ENCODE data around the gene SCGN. TPM values are rescaled to one million over a fixed set of nuclear protein-coding genes. Genes with fewer than 3 reads are reported as not detected.

The SCGN gene, protein sequence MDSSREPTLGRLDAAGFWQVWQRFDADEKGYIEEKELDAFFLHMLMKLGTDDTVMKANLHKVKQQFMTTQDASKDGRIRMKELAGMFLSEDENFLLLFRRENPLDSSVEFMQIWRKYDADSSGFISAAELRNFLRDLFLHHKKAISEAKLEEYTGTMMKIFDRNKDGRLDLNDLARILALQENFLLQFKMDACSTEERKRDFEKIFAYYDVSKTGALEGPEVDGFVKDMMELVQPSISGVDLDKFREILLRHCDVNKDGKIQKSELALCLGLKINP
- not detected in 2 replicates for total RNA-seq (2014; rRNA removed; shearing (Covaris generic); ENCODE audit: low replicate concordance)

DNA sequence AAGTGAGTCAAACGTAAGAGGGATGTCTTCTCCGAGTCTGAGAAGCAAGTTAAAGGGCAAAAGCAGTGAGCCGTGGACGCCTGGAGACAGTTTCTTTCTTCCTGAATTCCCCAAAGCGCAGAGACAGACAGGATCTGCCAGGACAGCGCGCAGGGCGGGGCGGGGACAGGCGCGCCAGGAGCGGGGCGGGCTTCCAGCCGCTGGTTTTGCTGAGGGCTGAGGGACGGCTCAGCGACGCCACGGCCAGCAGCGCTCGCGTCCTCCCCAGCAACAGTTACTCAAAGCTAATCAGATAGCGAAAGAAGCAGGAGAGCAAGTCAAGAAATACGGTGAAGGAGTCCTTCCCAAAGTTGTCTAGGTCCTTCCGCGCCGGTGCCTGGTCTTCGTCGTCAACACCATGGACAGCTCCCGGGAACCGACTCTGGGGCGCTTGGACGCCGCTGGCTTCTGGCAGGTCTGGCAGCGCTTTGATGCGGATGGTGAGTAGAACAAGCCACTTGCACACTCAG lies at the start of gene SCGN:
Gene SCGN, plus strand, starts transcription at position 209 of the 509 bp plus-strand sequence. Its CDS starts 189 bp downstream, at position 398.
- Histone ChIP-seq H3K27me3 (ENCODE audit: low read length) (no peaks in the 10 kb centered on the region), H2AFZ (ENCODE audit: low read length) (no peak within 1 kb of the TSS), H3K9ac (ENCODE audit: low read length) (no peak within 1 kb of the TSS), H3K9me2 (replicated peaks; ENCODE audit: insufficient read depth, low read length) (no peaks in the 10 kb centered on the region), H4K20me1 (ENCODE audit: insufficient read depth, low read depth, low read length) (no peaks in the 10 kb centered on the region), H3K79me2 (ENCODE audit: low read length) (no peaks in the 10 kb centered on the region), H3K9me3 (ENCODE audit: low read length) (no peaks in the 10 kb centered on the region), H3K36me3 (ENCODE audit: insufficient read depth, low read length) (no peaks in the 10 kb centered on the region), H3K4me3 (ENCODE audit: low read length) (no peak within 1 kb of the TSS), H3K4me2 (ENCODE audit: low read depth, low read length, poor library complexity, severe bottlenecking) (no peak within 1 kb of the TSS), H3K27ac (ENCODE audit: low read length) (no peak within 1 kb of the TSS), H3K4me1 (ENCODE audit: low read length) (no peaks in the 10 kb centered on the region)
- DNase-seq, result no peak

DNA sequence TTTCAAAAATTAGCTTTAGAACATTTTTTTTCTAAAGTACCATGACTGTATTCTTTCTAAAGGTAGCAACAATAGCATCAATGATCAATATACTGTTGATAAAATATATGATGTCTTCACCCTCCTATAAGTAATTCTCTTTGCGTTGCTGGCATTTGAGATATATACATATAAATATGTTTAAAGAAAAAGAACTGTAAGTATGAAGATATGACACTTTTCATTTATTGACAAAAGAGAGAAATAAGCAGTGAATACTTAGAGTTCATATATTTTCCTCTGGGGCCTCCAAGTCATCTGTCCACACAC lies 49.4 kb upstream of the SCGN start:
- Histone ChIP-seq H3K36me3 (ENCODE audit: insufficient read depth, low read length) (no peaks in the 10 kb centered on the region), H3K9me2 (replicated peaks; ENCODE audit: insufficient read depth, low read length) (no peaks in the 10 kb centered on the region), H3K4me3 (ENCODE audit: low read length) (no peak overlapping the region), H3K27ac (ENCODE audit: low read length) (no peak overlapping the region), H3K4me1 (ENCODE audit: low read length) (no peaks in the 10 kb centered on the region), H3K4me2 (ENCODE audit: low read depth, low read length, poor library complexity, severe bottlenecking) (no peak overlapping the region), H3K79me2 (ENCODE audit: low read length) (no peaks in the 10 kb centered on the region), H3K9me3 (ENCODE audit: low read length) (no peaks in the 10 kb centered on the region), H3K27me3 (ENCODE audit: low read length) (no peaks in the 10 kb centered on the region), H4K20me1 (ENCODE audit: insufficient read depth, low read depth, low read length) (no peaks in the 10 kb centered on the region), H3K9ac (ENCODE audit: low read length) (no peak overlapping the region), H2AFZ (ENCODE audit: low read length) (no peak overlapping the region)
- no peak for DNase-seq

DNA sequence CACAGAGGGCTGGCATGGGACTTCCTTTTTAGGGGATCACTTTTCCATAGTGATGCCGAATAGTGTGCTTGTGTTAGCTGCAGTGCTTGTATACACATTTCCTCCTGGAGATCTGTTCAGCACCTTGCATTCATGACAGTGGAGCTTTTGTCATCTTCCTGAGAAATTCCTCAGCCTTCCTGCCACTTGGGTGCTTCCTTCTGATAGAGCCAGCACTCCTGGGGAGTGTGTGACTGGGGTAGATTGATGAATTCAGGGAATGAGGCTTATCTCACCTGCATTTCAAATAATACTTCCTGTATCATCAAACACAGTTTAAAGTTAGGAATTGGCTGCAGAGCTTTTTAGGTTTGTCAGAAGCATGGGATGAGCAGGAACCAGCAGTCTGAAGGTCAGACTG lies 48.8 kb upstream of the SCGN start:
- Histone ChIP-seq H3K9me3 (ENCODE audit: low read length) (no peaks in the 10 kb centered on the region), H3K4me1 (ENCODE audit: low read length) (no peaks in the 10 kb centered on the region), H3K4me2 (ENCODE audit: low read depth, low read length, poor library complexity, severe bottlenecking) (no peak overlapping the region), H3K4me3 (ENCODE audit: low read length) (no peak overlapping the region), H3K9me2 (replicated peaks; ENCODE audit: insufficient read depth, low read length) (no peaks in the 10 kb centered on the region), H3K79me2 (ENCODE audit: low read length) (no peaks in the 10 kb centered on the region), H3K27me3 (ENCODE audit: low read length) (no peaks in the 10 kb centered on the region), H3K27ac (ENCODE audit: low read length) (no peak overlapping the region), H2AFZ (ENCODE audit: low read length) (no peak overlapping the region), H3K36me3 (ENCODE audit: insufficient read depth, low read length) (no peaks in the 10 kb centered on the region), H4K20me1 (ENCODE audit: insufficient read depth, low read depth, low read length) (no peaks in the 10 kb centered on the region), H3K9ac (ENCODE audit: low read length) (no peak overlapping the region)
- DNase-seq, result no peak

DNA sequence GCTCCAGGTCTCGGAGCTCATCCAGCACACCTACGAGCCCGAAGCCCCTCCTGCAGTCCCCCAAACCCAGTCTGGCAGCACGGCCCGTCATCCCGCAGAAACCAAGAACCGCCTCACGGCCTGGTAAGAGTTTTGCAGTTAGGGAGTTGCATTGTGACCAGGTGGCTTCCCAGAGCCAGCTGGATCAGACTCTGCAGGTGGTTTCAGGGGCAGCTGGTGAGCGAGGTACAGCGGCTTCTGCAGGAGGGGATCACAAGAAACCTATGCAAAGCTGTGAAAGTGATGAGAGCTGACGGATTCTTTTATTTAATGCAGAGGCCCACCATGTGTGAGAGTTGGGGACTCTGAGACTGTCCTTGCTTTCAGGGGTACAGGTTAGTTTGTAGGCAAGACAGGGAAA lies 45.9 kb upstream of the SCGN start:
- H3K9me3 ChIP-seq (ENCODE audit: low read length), result no peaks in the 10 kb centered on the region
- no peak overlapping the region for H3K4me3 ChIP-seq (ENCODE audit: low read length)
- no peak overlapping the region for H3K27ac ChIP-seq (ENCODE audit: low read length)
- no peak overlapping the region for H3K4me2 ChIP-seq (ENCODE audit: low read depth, low read length, poor library complexity, severe bottlenecking)
- no peak overlapping the region for H2AFZ ChIP-seq (ENCODE audit: low read length)
- H4K20me1 ChIP-seq (ENCODE audit: insufficient read depth, low read depth, low read length), result no peaks in the 10 kb centered on the region
- H3K4me1 ChIP-seq (ENCODE audit: low read length), result no peaks in the 10 kb centered on the region
- no peak overlapping the region for H3K9ac ChIP-seq (ENCODE audit: low read length)
- H3K27me3 ChIP-seq (ENCODE audit: low read length), result no peaks in the 10 kb centered on the region
- no peaks in the 10 kb centered on the region for H3K79me2 ChIP-seq (ENCODE audit: low read length)
- no peaks in the 10 kb centered on the region for H3K9me2 ChIP-seq (replicated peaks; ENCODE audit: insufficient read depth, low read length)
- DNase-seq, result no peak
- no peaks in the 10 kb centered on the region for H3K36me3 ChIP-seq (ENCODE audit: insufficient read depth, low read length)

DNA sequence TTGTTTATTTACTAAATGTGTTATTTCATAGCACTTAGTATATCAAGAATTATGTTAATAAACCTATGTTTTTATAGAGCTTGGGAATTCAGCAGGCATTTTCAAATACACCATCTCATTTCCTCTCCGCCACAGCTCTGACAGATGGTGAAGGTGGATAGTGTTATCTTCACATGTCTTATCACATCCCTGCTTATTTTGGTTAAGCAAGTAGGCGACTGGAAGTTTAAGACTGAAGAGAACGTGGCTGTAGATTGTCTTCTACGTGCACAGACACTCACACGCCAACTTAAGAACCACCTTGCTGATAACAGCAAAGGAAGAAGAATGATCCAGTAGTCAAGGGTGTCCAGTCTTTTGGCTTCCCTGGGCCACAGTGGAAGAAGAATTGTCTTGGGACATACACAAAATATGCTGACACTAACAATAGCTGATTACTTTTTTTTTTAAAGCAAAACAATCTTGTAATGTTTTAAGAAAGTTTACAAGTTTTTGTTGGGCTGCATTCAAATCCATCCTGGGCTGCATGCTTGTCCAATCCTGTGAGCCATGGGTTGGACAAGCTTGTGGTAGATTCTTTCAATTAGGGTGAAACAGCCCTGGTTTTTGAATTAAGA lies 43.3 kb upstream of the SCGN start:
- H3K4me3 ChIP-seq (ENCODE audit: low read length), result no peak overlapping the region
- no peaks in the 10 kb centered on the region for H3K79me2 ChIP-seq (ENCODE audit: low read length)
- H3K27me3 ChIP-seq (ENCODE audit: low read length), result no peaks in the 10 kb centered on the region
- no peaks in the 10 kb centered on the region for H3K9me2 ChIP-seq (replicated peaks; ENCODE audit: insufficient read depth, low read length)
- no peak overlapping the region for H2AFZ ChIP-seq (ENCODE audit: low read length)
- H3K27ac ChIP-seq (ENCODE audit: low read length), result no peak overlapping the region
- no peak overlapping the region for H3K9ac ChIP-seq (ENCODE audit: low read length)
- DNase-seq, result no peak
- H3K4me1 ChIP-seq (ENCODE audit: low read length), result no peaks in the 10 kb centered on the region
- no peak overlapping the region for H3K4me2 ChIP-seq (ENCODE audit: low read depth, low read length, poor library complexity, severe bottlenecking)
- H3K9me3 ChIP-seq (ENCODE audit: low read length), result no peaks in the 10 kb centered on the region
- no peaks in the 10 kb centered on the region for H4K20me1 ChIP-seq (ENCODE audit: insufficient read depth, low read depth, low read length)
- no peaks in the 10 kb centered on the region for H3K36me3 ChIP-seq (ENCODE audit: insufficient read depth, low read length)

DNA sequence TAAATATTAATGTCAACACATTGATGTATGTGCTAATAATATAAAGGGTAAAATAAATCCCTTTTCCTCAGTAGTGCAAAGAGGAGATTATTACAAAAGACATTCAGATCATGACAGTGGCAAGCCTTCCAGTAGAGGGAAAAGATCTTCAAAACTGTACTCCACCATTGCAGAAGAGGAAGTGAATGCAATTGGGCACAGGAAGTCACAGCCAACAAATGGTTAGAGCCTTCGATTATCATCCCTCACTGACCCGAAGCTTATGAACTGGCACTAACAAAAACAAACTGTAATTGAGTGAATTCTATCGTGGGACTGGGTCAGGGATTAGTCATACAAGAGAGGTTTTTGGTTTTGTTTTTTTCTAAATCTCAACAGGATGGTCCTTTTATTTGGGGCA lies 39.3 kb upstream of the SCGN start:
- no peaks in the 10 kb centered on the region for H3K27me3 ChIP-seq (ENCODE audit: low read length)
- no peaks in the 10 kb centered on the region for H3K79me2 ChIP-seq (ENCODE audit: low read length)
- no peaks in the 10 kb centered on the region for H3K36me3 ChIP-seq (ENCODE audit: insufficient read depth, low read length)
- no peaks in the 10 kb centered on the region for H3K9me3 ChIP-seq (ENCODE audit: low read length)
- H4K20me1 ChIP-seq (ENCODE audit: insufficient read depth, low read depth, low read length), result no peaks in the 10 kb centered on the region
- peaks cover 5% of the 10 kb centered on the region for H3K4me1 ChIP-seq (ENCODE audit: low read length)
- H3K9ac ChIP-seq (ENCODE audit: low read length), result no peak overlapping the region
- H3K9me2 ChIP-seq (replicated peaks; ENCODE audit: insufficient read depth, low read length), result no peaks in the 10 kb centered on the region
- H3K27ac ChIP-seq (ENCODE audit: low read length), result no peak overlapping the region
- H3K4me3 ChIP-seq (ENCODE audit: low read length), result no peak overlapping the region
- no peak overlapping the region for H3K4me2 ChIP-seq (ENCODE audit: low read depth, low read length, poor library complexity, severe bottlenecking)
- DNase-seq, result peak; percentile 43
- no peak overlapping the region for H2AFZ ChIP-seq (ENCODE audit: low read length)

DNA sequence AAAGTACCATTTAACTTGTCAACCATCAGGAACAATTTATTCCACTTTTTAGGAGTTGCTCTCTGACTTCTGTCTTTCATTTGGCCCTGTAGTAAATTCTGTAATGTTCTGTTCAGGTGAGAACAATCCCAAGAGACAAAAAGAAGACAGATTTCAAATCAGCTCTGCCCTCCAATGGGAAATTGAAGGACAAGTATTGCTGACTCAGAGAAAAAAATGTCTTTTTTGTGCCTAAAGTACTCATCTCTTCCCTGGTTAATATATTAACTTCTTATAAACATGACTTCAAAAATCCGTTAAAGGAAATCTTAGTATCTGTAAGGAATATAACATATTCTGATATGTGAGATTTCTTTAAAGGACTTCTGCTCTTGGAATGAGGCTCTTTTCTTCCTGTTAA lies 38.6 kb upstream of the SCGN start:
- H3K9ac ChIP-seq (ENCODE audit: low read length), result no peak overlapping the region
- no peaks in the 10 kb centered on the region for H3K9me3 ChIP-seq (ENCODE audit: low read length)
- H3K4me3 ChIP-seq (ENCODE audit: low read length), result no peak overlapping the region
- peaks cover 12% of the 10 kb centered on the region for H3K4me1 ChIP-seq (ENCODE audit: low read length)
- no peak overlapping the region for H3K4me2 ChIP-seq (ENCODE audit: low read depth, low read length, poor library complexity, severe bottlenecking)
- H4K20me1 ChIP-seq (ENCODE audit: insufficient read depth, low read depth, low read length), result no peaks in the 10 kb centered on the region
- no peaks in the 10 kb centered on the region for H3K27me3 ChIP-seq (ENCODE audit: low read length)
- H3K36me3 ChIP-seq (ENCODE audit: insufficient read depth, low read length), result no peaks in the 10 kb centered on the region
- H3K79me2 ChIP-seq (ENCODE audit: low read length), result no peaks in the 10 kb centered on the region
- DNase-seq, result no peak
- H3K9me2 ChIP-seq (replicated peaks; ENCODE audit: insufficient read depth, low read length), result no peaks in the 10 kb centered on the region
- H2AFZ ChIP-seq (ENCODE audit: low read length), result no peak overlapping the region
- H3K27ac ChIP-seq (ENCODE audit: low read length), result no peak overlapping the region

DNA sequence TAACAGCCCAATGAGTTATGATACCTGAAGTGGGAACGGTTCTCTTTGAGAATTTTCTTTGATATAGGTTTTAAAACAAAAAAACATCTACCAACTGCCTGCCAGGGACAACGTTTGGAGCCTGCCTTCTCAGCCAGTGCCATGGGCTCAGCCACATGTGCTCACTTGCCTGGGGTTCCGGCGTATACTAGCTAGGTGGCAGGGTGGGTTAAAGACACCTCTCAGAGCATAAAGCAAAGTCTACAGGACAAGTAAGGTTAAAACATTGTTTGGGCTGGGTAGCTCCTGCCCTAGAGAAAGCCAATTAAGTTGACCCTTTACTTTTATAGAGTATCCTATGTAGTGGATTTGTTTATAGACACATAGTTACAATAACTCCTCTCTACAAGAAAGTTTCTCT lies 38.0 kb upstream of the SCGN start:
- Histone ChIP-seq H2AFZ (ENCODE audit: low read length) (no peak overlapping the region), H3K79me2 (ENCODE audit: low read length) (no peaks in the 10 kb centered on the region), H3K4me2 (ENCODE audit: low read depth, low read length, poor library complexity, severe bottlenecking) (no peak overlapping the region), H3K27me3 (ENCODE audit: low read length) (no peaks in the 10 kb centered on the region), H4K20me1 (ENCODE audit: insufficient read depth, low read depth, low read length) (no peaks in the 10 kb centered on the region), H3K9ac (ENCODE audit: low read length) (no peak overlapping the region), H3K36me3 (ENCODE audit: insufficient read depth, low read length) (no peaks in the 10 kb centered on the region), H3K9me3 (ENCODE audit: low read length) (no peaks in the 10 kb centered on the region), H3K4me1 (ENCODE audit: low read length) (peaks cover 19% of the 10 kb centered on the region), H3K4me3 (ENCODE audit: low read length) (no peak overlapping the region), H3K9me2 (replicated peaks; ENCODE audit: insufficient read depth, low read length) (no peaks in the 10 kb centered on the region), H3K27ac (ENCODE audit: low read length) (no peak overlapping the region)
- DNase-seq, result no peak

Measured in Karpas-422 (cell line).